Measurements from ENCODE around the gene JCAD. TPM values are rescaled to one million over a fixed set of nuclear protein-coding genes. Genes with fewer than 3 reads are reported as not detected.

Gene JCAD
- total RNA-seq, 1 donor from 2014 or later: 27.3 TPM

DNA sequence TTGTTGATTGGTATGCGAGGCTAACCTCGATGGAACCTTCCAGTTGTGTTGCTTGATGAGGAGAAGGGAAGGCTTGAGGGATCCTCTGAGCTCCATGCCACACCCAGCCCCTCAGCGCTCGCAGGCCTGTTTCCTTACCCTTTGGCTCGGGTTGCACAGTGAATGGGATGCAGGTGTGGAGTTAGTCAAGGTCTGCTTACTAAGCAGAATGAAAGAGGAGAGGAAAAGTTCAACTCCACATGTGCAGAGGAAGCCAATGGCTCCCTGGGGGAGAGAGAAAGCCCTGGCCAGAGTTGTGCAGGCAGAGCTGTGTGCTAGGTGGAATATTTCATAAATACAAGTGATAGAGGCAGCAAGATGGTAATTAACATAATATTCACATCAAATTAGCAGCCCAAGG lies 85.5 kb downstream of the JCAD start:
- Histone ChIP-seq H2AFZ (ENCODE audit: low read depth, low read length) (no peak overlapping the region), H3K4me3 (ENCODE audit: insufficient read depth, low read depth, low read length) (no peak overlapping the region), H3K36me3 (ENCODE audit: insufficient read depth, low read length) (no peaks in the 10 kb centered on the region), H3K79me2 (ENCODE audit: insufficient read depth, low read length) (no peaks in the 10 kb centered on the region), H3K9me3 (ENCODE audit: insufficient read depth, low read depth, low read length) (no peaks in the 10 kb centered on the region), H4K20me1 (ENCODE audit: insufficient read depth, low read length) (no peaks in the 10 kb centered on the region), H3K9ac (ENCODE audit: low read length) (no peak overlapping the region), H3K27ac (ENCODE audit: low read depth, low read length) (no peak overlapping the region), H3K4me2 (ENCODE audit: low read length) (no peak overlapping the region), H3K4me1 (ENCODE audit: insufficient read depth, low read length) (no peaks in the 10 kb centered on the region), H3K27me3 (ENCODE audit: insufficient read depth, low read length) (no peaks in the 10 kb centered on the region)
- H3K36me3 Mint-ChIP-seq (ENCODE audit: low read depth, unreplicated experiment): no peaks in the 10 kb centered on the region
- H3K27ac Mint-ChIP-seq (ENCODE audit: unreplicated experiment): no peak overlapping the region
- DNase-seq (ENCODE audit: low read depth): no peak
- FAIRE-seq: no peak
- TF ChIP-seq, protein P1, sequence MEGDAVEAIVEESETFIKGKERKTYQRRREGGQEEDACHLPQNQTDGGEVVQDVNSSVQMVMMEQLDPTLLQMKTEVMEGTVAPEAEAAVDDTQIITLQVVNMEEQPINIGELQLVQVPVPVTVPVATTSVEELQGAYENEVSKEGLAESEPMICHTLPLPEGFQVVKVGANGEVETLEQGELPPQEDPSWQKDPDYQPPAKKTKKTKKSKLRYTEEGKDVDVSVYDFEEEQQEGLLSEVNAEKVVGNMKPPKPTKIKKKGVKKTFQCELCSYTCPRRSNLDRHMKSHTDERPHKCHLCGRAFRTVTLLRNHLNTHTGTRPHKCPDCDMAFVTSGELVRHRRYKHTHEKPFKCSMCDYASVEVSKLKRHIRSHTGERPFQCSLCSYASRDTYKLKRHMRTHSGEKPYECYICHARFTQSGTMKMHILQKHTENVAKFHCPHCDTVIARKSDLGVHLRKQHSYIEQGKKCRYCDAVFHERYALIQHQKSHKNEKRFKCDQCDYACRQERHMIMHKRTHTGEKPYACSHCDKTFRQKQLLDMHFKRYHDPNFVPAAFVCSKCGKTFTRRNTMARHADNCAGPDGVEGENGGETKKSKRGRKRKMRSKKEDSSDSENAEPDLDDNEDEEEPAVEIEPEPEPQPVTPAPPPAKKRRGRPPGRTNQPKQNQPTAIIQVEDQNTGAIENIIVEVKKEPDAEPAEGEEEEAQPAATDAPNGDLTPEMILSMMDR (IDR thresholded peaks at IDR 0.05; ENCODE audit: insufficient read depth, low read depth, low read length): no peak
- TF ChIP-seq EZH2 (IDR thresholded peaks at IDR 0.05; ENCODE audit: insufficient read depth, low read length): no peak
- H3K4me1 Mint-ChIP-seq (ENCODE audit: low read depth, unreplicated experiment): no peaks in the 10 kb centered on the region
- H3K9me3 Mint-ChIP-seq (ENCODE audit: unreplicated experiment): peaks cover 7% of the 10 kb centered on the region
- no peak overlapping the region for H3K4me3 Mint-ChIP-seq (ENCODE audit: unreplicated experiment)
- peaks cover 2% of the 10 kb centered on the region for H3K27me3 Mint-ChIP-seq (ENCODE audit: low read depth, unreplicated experiment)

DNA sequence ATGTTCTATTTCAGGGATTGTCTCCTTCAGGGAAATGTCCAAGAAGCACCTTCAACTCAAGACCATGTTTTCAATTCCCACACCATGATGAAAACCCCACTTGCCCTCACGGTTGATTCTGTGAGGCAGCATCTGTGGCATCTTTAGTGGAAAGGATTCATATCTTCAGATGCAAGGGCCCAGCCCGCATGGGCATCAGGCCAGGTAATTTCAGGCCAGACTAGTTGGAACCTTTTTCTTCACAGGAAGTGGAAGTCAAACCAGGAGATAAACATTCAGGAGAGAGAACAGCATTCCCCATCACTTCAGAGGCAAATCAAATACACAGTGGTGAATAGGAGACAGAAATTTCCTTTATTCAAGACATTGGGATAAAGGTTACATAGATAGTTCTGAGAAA lies 88.8 kb downstream of the JCAD start:
- H3K27me3 ChIP-seq (ENCODE audit: insufficient read depth, low read length): no peaks in the 10 kb centered on the region
- FAIRE-seq: no peak
- H3K79me2 ChIP-seq (ENCODE audit: insufficient read depth, low read length): no peaks in the 10 kb centered on the region
- no peak overlapping the region for H3K4me2 ChIP-seq (ENCODE audit: low read length)
- no peaks in the 10 kb centered on the region for H3K9me3 ChIP-seq (ENCODE audit: insufficient read depth, low read depth, low read length)
- TF ChIP-seq EZH2 (IDR thresholded peaks at IDR 0.05; ENCODE audit: insufficient read depth, low read length): no peak
- TF ChIP-seq, protein P1 (IDR thresholded peaks at IDR 0.05; ENCODE audit: insufficient read depth, low read depth, low read length): no peak
- no peak overlapping the region for H2AFZ ChIP-seq (ENCODE audit: low read depth, low read length)
- Mint-ChIP-seq H3K4me1 (ENCODE audit: low read depth, unreplicated experiment) (no peaks in the 10 kb centered on the region), H3K9me3 (ENCODE audit: unreplicated experiment) (peaks cover 7% of the 10 kb centered on the region), H3K27ac (ENCODE audit: unreplicated experiment) (no peak overlapping the region), H3K27me3 (ENCODE audit: low read depth, unreplicated experiment) (peaks cover 2% of the 10 kb centered on the region), H3K36me3 (ENCODE audit: low read depth, unreplicated experiment) (no peaks in the 10 kb centered on the region), H3K4me3 (ENCODE audit: unreplicated experiment) (no peak overlapping the region)
- no peaks in the 10 kb centered on the region for H3K36me3 ChIP-seq (ENCODE audit: insufficient read depth, low read length)
- H4K20me1 ChIP-seq (ENCODE audit: insufficient read depth, low read length): no peaks in the 10 kb centered on the region
- DNase-seq (ENCODE audit: low read depth): peak; percentile 26
- H3K9ac ChIP-seq (ENCODE audit: low read length): no peak overlapping the region
- no peaks in the 10 kb centered on the region for H3K4me1 ChIP-seq (ENCODE audit: insufficient read depth, low read length)
- H3K27ac ChIP-seq (ENCODE audit: low read depth, low read length): no peak overlapping the region
- no peak overlapping the region for H3K4me3 ChIP-seq (ENCODE audit: insufficient read depth, low read depth, low read length)

DNA sequence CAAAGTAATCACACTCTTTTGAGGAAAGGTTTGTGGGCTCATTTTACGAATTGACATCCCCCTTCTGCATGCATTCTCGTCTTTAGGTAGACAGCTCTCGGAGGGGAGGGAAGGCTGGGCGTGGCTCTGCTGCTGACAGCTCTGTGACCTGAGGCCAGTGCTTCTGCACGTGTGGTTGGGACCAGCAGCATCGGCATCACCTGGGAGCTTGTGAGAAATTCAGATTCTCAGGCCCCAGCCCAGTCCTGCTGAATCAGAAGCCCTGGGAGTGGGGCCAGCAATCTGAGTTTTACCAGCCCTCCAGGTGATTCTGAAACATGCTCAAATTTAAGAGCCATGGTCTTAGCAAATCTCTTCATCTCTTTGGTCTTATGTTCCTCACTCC lies 89.4 kb downstream of the JCAD start:
- Histone ChIP-seq H4K20me1 (ENCODE audit: insufficient read depth, low read length) (no peaks in the 10 kb centered on the region), H3K9me3 (ENCODE audit: insufficient read depth, low read depth, low read length) (no peaks in the 10 kb centered on the region), H3K4me2 (ENCODE audit: low read length) (no peak overlapping the region), H3K4me1 (ENCODE audit: insufficient read depth, low read length) (no peaks in the 10 kb centered on the region), H3K27ac (ENCODE audit: low read depth, low read length) (no peak overlapping the region), H3K36me3 (ENCODE audit: insufficient read depth, low read length) (no peaks in the 10 kb centered on the region), H3K79me2 (ENCODE audit: insufficient read depth, low read length) (no peaks in the 10 kb centered on the region), H3K27me3 (ENCODE audit: insufficient read depth, low read length) (no peaks in the 10 kb centered on the region), H3K9ac (ENCODE audit: low read length) (no peak overlapping the region), H2AFZ (ENCODE audit: low read depth, low read length) (no peak overlapping the region), H3K4me3 (ENCODE audit: insufficient read depth, low read depth, low read length) (no peak overlapping the region)
- TF ChIP-seq, protein P1 (IDR thresholded peaks at IDR 0.05; ENCODE audit: insufficient read depth, low read depth, low read length): no peak
- no peak for TF ChIP-seq EZH2 (IDR thresholded peaks at IDR 0.05; ENCODE audit: insufficient read depth, low read length)
- Mint-ChIP-seq H3K27ac (ENCODE audit: unreplicated experiment) (no peak overlapping the region), H3K27me3 (ENCODE audit: low read depth, unreplicated experiment) (peaks cover 2% of the 10 kb centered on the region), H3K36me3 (ENCODE audit: low read depth, unreplicated experiment) (no peaks in the 10 kb centered on the region), H3K9me3 (ENCODE audit: unreplicated experiment) (peaks cover 6% of the 10 kb centered on the region), H3K4me1 (ENCODE audit: low read depth, unreplicated experiment) (no peaks in the 10 kb centered on the region), H3K4me3 (ENCODE audit: unreplicated experiment) (no peak overlapping the region)
- DNase-seq (ENCODE audit: low read depth) (no peak), FAIRE-seq (no peak)

All from astrocyte (in vitro differentiated cells and primary cell).